Hippocampal formation (tissue), 2 donors: ENCODE results near the gene DCAKD.

Source experiments
- DNase-seq, 2 donors: peaks; one replicate each; lab custom pipeline; 2025; lab: John Stamatoyannopoulos, UW

DCAKD gene

GRCh38 chr17:45030733-45031132 lies 20.7 kb downstream of the DCAKD start:
- no peak for DNase-seq

DNA sequence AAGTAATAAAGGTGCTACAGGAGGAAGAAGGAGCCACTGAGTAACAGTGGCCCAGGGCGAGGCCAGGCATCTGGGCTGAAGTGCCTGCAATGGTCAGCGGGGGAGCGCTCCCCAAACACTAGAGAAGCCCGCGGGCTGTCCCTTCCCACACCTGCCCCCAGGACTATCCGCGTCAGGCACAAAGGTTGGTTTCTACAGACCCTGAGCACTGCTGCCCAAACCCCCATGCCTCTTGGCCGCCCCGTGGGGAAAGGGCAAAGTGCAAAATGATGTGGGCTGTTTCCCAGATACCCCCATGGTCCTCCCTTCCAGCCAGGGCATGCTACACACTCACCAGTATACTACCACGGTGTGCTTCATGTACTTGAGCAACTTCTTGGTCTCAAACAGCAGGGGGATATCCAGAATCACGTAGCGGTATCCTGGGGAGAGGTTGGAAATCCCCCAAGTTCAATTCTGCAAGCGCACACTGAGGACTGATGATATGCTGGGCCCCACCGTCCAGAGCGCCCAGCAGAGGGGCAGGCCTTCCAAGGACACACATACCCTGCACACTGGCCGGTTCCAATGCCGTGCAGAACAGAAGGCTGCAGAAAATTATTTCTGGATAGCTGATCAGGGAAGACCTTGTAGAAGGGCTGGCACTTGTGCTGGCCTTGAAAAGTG lies 21.5 kb downstream of the DCAKD start:
- no peak for DNase-seq

DNA sequence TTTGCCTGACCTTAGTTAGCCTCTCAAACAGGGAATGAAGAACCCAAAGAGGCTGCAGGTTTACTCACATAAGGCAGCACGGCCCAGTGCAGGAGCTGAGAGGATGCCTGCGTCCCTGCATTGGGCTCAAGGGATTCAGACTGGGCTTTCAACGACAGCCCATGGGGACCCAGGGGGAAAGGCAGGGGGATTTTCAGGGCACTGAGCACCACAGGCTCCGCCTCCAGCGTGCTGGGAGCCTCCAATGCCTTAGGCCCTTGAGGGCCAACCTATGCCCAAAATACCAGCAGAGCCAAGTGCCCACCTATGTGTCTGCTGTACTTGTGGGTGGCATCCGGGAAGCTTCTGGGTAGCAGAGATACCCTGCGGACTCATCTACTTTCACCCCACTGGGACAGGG lies 22.3 kb downstream of the DCAKD start:
- DNase-seq, result no peak

DNA sequence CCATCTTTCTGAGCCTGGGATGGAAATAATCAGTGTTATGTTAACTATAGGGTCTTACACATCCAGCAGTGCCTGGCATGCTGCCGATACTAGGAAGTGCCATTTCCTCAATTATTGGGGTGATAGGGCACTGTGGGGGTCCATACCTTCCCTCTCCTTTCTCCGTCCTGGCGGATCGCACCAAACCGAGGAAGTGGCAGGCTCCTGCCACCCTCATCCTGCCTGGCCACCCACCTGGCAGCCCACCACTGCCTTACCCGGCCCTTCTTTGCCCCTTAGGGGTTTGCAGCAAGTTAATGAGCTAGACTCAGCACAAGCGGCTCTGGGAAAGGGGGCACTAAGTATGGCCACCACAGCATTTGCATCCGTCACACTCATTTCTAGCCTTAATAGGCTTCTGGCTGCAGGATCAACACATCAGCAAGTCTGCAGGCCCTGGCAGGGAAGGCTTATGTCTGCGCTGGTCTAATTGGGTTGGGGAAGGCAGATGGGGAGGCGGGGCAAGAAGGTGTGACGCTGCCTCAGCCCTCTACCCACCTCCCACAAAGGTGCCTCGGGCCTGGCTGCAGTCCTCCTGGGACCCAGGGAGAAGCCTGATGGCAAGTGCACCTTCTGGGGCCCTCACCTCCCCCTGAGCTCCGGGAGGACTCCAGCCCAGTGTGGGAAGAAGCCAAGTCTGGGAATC lies 28.6 kb downstream of the DCAKD start:
- no peak for DNase-seq

DNA sequence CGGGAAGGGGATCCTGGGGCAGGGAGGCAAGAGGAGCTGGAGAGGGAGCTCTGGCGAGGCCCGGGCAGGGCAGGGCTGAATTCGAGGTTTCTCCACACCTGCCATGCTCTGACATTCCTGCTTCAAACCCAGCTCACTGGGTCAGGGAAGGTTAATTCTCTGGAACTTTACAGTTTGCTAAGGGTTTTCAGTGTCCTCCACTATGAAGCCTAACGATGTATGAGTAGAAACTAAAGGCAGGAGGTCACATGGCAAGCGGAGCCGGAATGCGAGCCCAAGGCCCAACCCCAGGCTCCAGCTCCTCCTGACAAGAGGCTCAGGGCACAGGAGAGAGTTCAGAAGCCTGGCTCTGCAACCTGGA lies 29.2 kb downstream of the DCAKD start:
- DNase-seq, result no peak

DNA sequence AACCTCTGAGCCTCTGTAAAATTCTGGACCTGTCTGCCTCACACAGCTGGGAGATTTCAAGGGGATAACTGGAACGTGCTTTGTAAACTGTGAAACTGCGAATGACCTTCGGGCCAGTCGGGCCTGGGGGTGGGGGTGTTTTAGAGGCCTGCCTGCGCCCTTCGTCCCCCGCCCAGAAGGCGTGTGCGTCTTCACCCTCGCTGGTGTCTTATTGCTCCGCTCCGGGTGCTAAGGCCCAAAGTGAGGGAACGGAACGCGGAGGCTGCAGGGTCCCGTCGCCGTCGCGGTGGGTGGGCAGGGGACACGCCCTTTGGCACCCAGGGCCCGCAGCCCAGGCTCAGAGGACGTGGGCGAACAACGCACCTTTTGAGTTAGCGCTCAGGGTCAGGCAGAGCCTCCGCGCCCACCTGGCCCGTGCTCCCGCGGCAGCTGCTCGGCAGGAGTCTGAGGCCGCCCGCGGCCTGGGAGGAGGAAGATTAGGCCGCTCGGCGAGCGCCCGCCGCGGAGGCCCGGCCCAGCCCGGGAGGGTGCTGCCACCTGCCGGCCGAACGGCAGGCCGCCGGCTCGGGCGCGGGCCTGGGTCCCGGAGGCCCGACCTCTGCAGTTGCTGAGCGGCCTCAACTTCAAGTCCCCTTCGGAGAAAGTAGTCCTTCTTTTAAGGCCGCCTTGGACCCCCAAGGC lies 29.7 kb downstream of the DCAKD start:
- DNase-seq, result peak in 1 of 2 donors; percentile 25

DNA sequence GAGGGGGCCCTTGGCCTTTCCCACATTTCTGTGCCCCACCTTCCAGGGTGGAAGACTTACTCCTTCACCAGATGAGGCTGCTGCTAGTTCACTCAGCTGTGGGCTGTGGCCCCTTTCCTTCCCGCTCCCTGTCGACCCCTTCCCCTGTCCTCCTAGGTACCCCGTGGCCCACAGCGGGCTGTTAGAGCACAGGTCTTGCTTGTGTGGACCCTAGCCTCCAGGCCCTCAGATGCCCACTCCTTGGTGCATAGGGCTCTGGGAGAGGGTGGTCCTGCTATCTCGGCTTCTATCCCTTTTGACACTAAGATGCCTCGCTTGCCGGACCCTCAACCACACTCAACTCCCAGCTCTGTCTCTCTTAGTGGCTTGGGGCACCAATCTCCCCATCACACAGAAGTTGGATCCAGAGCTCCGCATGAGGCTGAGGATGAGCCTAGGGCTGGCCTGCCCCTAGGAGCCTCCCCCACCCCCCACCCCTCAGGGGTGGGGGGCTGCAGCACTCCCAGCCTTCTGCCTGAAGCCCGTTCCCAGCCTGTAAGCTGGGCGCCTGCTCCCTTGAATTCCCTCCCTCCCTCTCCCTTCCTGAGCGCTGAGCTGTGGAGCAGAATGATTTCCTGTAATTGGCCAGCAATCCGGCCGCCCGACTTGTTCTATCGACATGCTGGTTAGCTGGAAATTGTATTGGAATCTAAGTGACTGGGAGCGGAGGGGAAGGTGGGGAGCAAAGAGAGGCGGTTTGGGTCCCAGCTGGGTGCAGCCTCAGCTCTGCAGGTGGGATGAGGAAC lies 30.9 kb downstream of the DCAKD start:
- DNase-seq, result peak in 1 of 2 donors; percentile 23

GRCh38 chr17:45018848-45019711 lies 32.4 kb downstream of the DCAKD start:
- peak in 1 of 2 donors; percentile 30 for DNase-seq

DNA sequence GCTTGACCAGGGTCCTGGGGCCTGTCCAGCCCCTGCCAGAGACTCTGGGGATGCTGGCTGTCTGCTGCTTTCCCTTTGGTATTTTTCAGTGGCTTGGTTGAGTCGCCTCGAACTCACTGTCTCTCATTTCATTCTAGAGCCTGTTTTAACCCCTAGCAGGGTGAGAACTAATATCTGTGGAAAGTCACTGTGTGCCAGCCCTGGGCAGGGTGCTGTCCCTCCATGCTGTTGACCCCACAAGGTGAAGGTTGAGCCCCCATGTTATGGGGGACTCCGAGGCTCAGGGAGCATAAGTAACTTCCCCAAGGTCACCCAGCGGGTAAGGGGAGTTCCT lies 33.0 kb downstream of the DCAKD start:
- DNase-seq, result no peak

DNA sequence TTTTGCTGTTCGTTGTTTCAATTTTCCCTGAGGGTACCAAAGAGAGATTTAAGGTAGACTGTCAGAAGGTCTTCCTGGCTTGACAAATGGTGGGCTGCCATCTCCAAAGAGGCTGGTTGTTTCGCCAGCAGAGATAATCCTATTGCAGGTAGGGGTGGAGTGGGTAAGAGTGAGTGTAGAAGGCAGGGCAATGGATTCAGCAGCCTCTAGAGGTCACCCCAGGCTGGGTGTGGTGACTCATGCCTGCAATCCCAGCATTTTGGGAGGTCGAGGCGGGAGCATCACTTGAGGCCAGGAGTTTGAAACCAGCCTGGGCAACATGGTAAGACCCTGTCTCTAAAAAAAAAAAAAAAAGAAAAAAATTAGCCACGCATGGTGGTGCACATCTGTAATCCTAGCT lies 34.6 kb downstream of the DCAKD start:
- no peak for DNase-seq

DNA sequence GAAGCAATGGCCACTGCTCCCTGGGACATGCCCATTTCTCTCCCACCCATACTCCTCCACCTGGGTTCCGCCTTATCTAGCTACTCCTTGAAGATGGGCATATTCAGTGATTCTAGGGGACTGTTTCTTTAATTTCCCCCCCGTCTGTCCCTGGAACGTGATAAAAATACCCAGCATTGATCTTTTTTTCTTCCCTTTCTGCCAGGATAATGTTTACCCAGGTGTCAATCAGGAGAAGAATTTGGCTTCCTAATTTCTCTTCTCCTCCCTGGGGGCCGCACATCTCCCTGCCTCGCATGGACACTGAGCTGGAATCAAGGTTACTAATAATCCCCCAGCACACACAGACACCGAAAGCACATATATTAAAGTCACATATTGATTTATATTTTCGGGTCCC lies 35.2 kb downstream of the DCAKD start:
- no peak for DNase-seq

DNA sequence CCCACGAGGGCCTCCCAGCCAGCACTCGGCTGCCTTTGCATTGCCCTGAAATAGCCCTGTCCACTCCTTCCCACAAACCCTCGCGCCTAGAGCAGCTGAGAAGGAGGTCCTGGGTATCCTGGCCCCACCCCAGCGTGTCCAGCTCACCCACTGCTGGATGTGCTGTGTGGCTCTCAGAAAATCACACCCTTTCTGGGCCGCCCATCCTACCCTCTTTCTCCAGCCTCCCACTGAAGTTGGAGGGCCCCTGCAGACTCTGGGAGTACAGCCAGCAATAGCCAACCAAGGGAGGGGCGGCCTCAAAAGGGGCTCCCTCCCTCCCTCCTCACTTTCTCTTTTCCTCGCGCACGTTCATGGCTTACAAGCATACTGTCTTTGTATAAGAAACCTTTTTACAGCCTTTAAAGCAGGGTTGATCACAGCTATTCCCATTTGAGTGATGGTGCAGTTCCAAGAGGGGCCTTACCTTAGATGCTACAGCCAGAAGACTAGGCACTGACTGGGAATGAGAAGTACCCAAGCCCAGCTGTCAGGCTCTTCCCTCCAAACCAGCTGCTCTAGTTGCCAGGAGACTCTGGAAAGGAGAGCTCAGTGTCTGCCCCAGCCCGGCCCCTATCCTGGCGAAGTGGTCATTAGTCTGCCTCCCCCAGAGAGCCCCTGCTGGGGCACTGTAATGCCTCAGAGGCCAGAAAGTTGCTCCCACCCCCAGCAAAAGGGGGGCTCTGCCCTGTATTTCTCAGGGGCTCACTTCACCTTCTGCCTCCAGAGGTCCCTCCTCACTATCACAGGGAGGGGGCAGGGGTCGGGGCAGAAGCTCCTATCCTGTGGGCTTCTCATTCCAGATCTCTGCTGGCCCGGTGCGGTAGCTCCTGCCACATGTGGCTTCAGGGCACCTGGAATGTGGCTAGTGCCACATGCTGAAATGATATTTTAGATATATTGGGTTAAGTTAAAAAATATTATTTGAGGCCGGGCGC lies 38.1 kb downstream of the DCAKD start:
- no peak for DNase-seq

DNA sequence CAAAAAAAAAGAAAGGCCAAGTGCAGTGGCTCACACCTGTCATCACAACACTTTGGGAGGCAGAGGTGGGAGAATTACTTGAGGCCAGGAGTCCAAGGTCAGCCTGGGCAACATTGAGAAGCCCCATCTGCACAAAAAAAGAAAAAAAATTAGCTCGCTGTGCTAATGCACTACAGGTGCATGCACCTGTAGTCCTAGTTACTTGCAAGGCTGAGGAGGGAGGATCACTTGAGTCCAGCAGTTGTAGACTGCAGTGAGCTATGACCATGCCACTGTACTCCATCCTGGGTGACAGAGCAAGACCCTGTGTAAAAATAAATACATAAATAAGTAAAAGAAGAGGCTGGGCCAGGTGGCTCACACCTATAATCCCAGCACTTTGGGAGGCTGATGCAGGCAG lies 39.7 kb downstream of the DCAKD start:
- DNase-seq, result no peak

- DNase-seq, result no peak
Observed at GRCh38 chr17:45009676-45010467, 41.6 kb downstream of the DCAKD start.

DNA sequence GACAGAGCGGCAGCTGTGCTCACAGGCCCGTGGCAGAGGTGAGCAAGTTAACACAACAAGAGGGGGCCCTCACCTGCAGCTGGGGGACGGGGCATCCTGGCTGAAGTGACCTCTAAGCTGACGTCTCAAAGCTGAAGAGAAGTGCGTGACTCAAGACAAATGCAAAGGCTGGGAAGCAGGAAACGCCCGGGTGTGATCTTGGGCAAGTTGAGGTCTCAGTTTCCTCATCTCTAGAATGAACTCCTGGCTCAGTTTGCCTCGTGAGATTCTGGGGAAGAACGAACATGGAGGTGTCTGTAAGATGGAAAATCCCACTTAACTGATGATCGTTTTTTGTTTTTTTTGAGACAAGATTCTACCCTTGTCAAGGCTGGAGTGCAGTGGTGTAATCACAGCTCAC lies 43.2 kb downstream of the DCAKD start:
- no peak for DNase-seq

- no peak for DNase-seq
Observed at GRCh38 chr17:45006927-45007461, 44.4 kb downstream of the DCAKD start.

GRCh38 chr17:45005700-45006099 lies 45.7 kb downstream of the DCAKD start:
- no peak for DNase-seq

- DNase-seq, result no peak
Observed at GRCh38 chr17:45004388-45004787, 47.0 kb downstream of the DCAKD start.

DNA sequence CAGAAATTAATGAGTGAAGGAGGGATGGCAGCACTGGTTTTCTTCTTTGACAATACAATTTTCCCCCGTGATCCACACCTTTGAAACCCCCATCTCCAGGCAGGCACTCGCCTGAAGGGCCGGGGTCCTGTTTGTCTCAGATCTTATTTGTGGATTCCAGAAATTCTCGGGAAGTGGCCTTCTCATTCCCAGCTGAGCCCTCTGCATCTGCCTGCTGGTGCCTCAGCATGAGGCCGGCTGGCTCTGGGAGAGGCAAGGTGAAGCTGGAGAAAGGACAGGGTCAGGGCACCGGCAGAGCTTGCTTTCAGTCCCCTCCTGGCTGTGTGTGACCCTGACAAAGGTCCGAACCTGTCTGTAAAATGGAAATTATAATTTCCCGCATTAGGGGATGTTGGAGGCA lies 47.6 kb downstream of the DCAKD start:
- DNase-seq, result no peak
